ENCODE measurements around the gene SAMMSON. TPM values are rescaled to one million over a fixed set of nuclear protein-coding genes. Genes with fewer than 3 reads are reported as not detected.

The SAMMSON gene
- total RNA-seq, 2 donors from 2014 or later: not detected

- no peak overlapping the region for H3K4me3 ChIP-seq
- no peaks in the 10 kb centered on the region for H3K4me1 ChIP-seq
- no peaks in the 10 kb centered on the region for H3K9me3 ChIP-seq
- no peak for TF ChIP-seq CTCF (IDR thresholded peaks at IDR 0.05)
- no peak overlapping the region for H3K27ac ChIP-seq
- H3K27me3 ChIP-seq: no peaks in the 10 kb centered on the region
- no peak for DNase-seq
- no peaks in the 10 kb centered on the region for H3K36me3 ChIP-seq
- intact Hi-C loops (cut with DNase I): no loop called here
- H3K9ac ChIP-seq (ENCODE audit: low read depth in 2 of 2, low read length in 2 of 2): no peak overlapping the region
Measured at GRCh38 chr3:70095260-70095659, 95.7 kb downstream of the SAMMSON start.

GRCh38 chr3:70096376-70097066, 97.0 kb downstream of the SAMMSON start:
- Histone ChIP-seq H3K9ac (ENCODE audit: low read depth in 2 of 2, low read length in 2 of 2) (no peak overlapping the region), H3K4me1 (no peaks in the 10 kb centered on the region), H3K9me3 (no peaks in the 10 kb centered on the region), H3K27me3 (no peaks in the 10 kb centered on the region), H3K4me3 (no peak overlapping the region), H3K27ac (no peak overlapping the region), H3K36me3 (no peaks in the 10 kb centered on the region)
- no peak for DNase-seq
- no peak for TF ChIP-seq CTCF (IDR thresholded peaks at IDR 0.05)
- intact Hi-C loops (cut with DNase I): no loop called here

- intact Hi-C loops (cut with DNase I): no loop called here
- no peaks in the 10 kb centered on the region for H3K9me3 ChIP-seq
- H3K27me3 ChIP-seq: no peaks in the 10 kb centered on the region
- TF ChIP-seq CTCF (IDR thresholded peaks at IDR 0.05): no peak
- H3K27ac ChIP-seq: no peak overlapping the region
- no peaks in the 10 kb centered on the region for H3K36me3 ChIP-seq
- no peak overlapping the region for H3K4me3 ChIP-seq
- H3K9ac ChIP-seq (ENCODE audit: low read depth in 2 of 2, low read length in 2 of 2): no peak overlapping the region
- DNase-seq: no peak
- H3K4me1 ChIP-seq: no peaks in the 10 kb centered on the region
Measured at GRCh38 chr3:70097084-70097483, 97.6 kb downstream of the SAMMSON start.

GRCh38 chr3:70108072-70108471, 108.5 kb downstream of the SAMMSON start:
- intact Hi-C loops (cut with DNase I): no loop called here
- Histone ChIP-seq H3K27ac (no peak overlapping the region), H3K4me1 (no peaks in the 10 kb centered on the region), H3K36me3 (no peaks in the 10 kb centered on the region), H3K27me3 (no peaks in the 10 kb centered on the region), H3K9ac (ENCODE audit: low read depth in 2 of 2, low read length in 2 of 2) (no peak overlapping the region), H3K9me3 (no peaks in the 10 kb centered on the region), H3K4me3 (no peak overlapping the region)
- peak; percentile 40 for TF ChIP-seq CTCF (IDR thresholded peaks at IDR 0.05)
- DNase-seq: peak; percentile 34

- Histone ChIP-seq H3K4me3 (no peak overlapping the region), H3K9ac (ENCODE audit: low read depth in 2 of 2, low read length in 2 of 2) (no peak overlapping the region), H3K36me3 (no peaks in the 10 kb centered on the region), H3K27ac (no peak overlapping the region), H3K9me3 (no peaks in the 10 kb centered on the region), H3K4me1 (no peaks in the 10 kb centered on the region), H3K27me3 (no peaks in the 10 kb centered on the region)
- no peak for DNase-seq
- intact Hi-C loops (cut with DNase I): no loop called here
- no peak for TF ChIP-seq CTCF (IDR thresholded peaks at IDR 0.05)
Measured at GRCh38 chr3:70108546-70108945, 109.0 kb downstream of the SAMMSON start.
